GM06990 (cell line): ENCODE measurements around the gene CPNE1.

Source experiments
- DNase-seq: peaks from one replicate; pipeline ENCODE4 v3.0.0-alpha.2; 2011; ENCODE audit not compliant: insufficient read length; ENCODE audit errors: extremely low read depth
- H3K27me3 ChIP-seq: replicated peaks from 2 replicates; pipeline ENCODE4 v1.6.0; 2011; ENCODE audit warnings: low read length; ENCODE audit not compliant: control insufficient read depth, insufficient read depth
- H3K36me3 ChIP-seq: 2 replicates; pipeline ENCODE4 v1.5.1; 2011; ENCODE audit warnings: low read length; ENCODE audit not compliant: control insufficient read depth, insufficient read depth
- H3K4me3 ChIP-seq: replicated peaks from 2 replicates; pipeline ENCODE4 v1.5.1; 2011; ENCODE audit warnings: low read depth, mild to moderate bottlenecking, control low read depth, low read length
- CTCF ChIP-seq: IDR thresholded peaks from 2 replicates; pipeline ENCODE4 v1.5.1; 2011; ENCODE audit warnings: low read length, control low read depth, mild to moderate bottlenecking, inconsistent platforms; ENCODE audit not compliant: insufficient read depth, poor library complexity, severe bottlenecking

CPNE1 gene

GRCh38 chr20:35599776-35600120 lies 65.0 kb downstream of the CPNE1 start:
- H3K27me3 ChIP-seq, result peaks cover 1% of the 10 kb centered on the region
- H3K4me3 ChIP-seq, result no peak overlapping the region
- no peak for DNase-seq
- H3K36me3 ChIP-seq, result no peaks in the 10 kb centered on the region
- TF ChIP-seq CTCF, result no peak

- no peak for DNase-seq
- Histone ChIP-seq H3K36me3 (no peaks in the 10 kb centered on the region), H3K4me3 (no peak overlapping the region), H3K27me3 (peaks cover 1% of the 10 kb centered on the region)
- no peak for TF ChIP-seq CTCF
Measured at GRCh38 chr20:35598899-35599775, 65.6 kb downstream of the CPNE1 start.

- DNase-seq, result no peak
- TF ChIP-seq CTCF, result no peak
- H3K4me3 ChIP-seq, result no peak overlapping the region
- no peaks in the 10 kb centered on the region for H3K36me3 ChIP-seq
- H3K27me3 ChIP-seq, result peaks cover 1% of the 10 kb centered on the region
Measured at GRCh38 chr20:35598476-35598875, 66.2 kb downstream of the CPNE1 start.

- no peak overlapping the region for H3K4me3 ChIP-seq
- no peak for TF ChIP-seq CTCF
- no peaks in the 10 kb centered on the region for H3K36me3 ChIP-seq
- peaks cover 1% of the 10 kb centered on the region for H3K27me3 ChIP-seq
- no peak for DNase-seq
Measured at GRCh38 chr20:35597186-35597585, 67.5 kb downstream of the CPNE1 start.

GRCh38 chr20:35595901-35596300 lies 68.8 kb downstream of the CPNE1 start:
- DNase-seq, result no peak
- TF ChIP-seq CTCF, result no peak
- Histone ChIP-seq H3K27me3 (peaks cover 1% of the 10 kb centered on the region), H3K4me3 (no peak overlapping the region), H3K36me3 (no peaks in the 10 kb centered on the region)
